ENCODE results near the gene DNAJC10.

DNAJC10 gene

GRCh38 chr2:182758379-182758778 lies 42.3 kb downstream of the DNAJC10 start:
- no peak overlapping the region for H2BK12ac ChIP-seq (ENCODE audit: low read length)
- no peak overlapping the region for H3K23ac ChIP-seq (ENCODE audit: low read depth, low read length, poor library complexity)
- no peak overlapping the region for H3K27ac ChIP-seq (replicated peaks; ENCODE audit: low read length)
- H2BK15ac ChIP-seq (ENCODE audit: low read length): no peak overlapping the region
- no peak for DNase-seq (ENCODE audit: low spot score)
- H3K36me3 ChIP-seq (replicated peaks in 1 of 2; ENCODE audit: control insufficient read depth in 2 of 2, insufficient read depth in 2 of 2, low read length in 2 of 2): peaks cover 3 to 100% of the 10 kb centered on the region in 2 donors
- no peak overlapping the region for H3K9ac ChIP-seq (ENCODE audit: low read depth, low read length, poor library complexity)
- no peak overlapping the region for H4K91ac ChIP-seq (ENCODE audit: low read depth, low read length, poor library complexity)
- H3K27me3 ChIP-seq (ENCODE audit: control insufficient read depth in 3 of 3, insufficient read depth in 3 of 3, low read depth in 1 of 3, low read length in 3 of 3): no peaks in the 10 kb centered on the region
- no peak overlapping the region for H3K4me3 ChIP-seq (ENCODE audit: low read length in 2 of 2)
- no peak overlapping the region for H4K8ac ChIP-seq (ENCODE audit: low read depth, low read length)
- no CpG with 5 or more reads among the region's 1 CpG for WGBS, 2 donors (ENCODE audit: extremely low coverage in 2 of 2, insufficient read length in 2 of 2, insufficient replicate concordance in 1 of 2)
- no peaks in the 10 kb centered on the region for H3K79me1 ChIP-seq (ENCODE audit: low read depth, low read length)
- H2AFZ ChIP-seq (ENCODE audit: low read length): no peak overlapping the region
- H3K9me3 ChIP-seq (replicated peaks in 1 of 2; ENCODE audit: control insufficient read depth in 2 of 2, insufficient read depth in 1 of 2, low read depth in 1 of 2, low read length in 2 of 2): no peaks in the 10 kb centered on the region
- no peak overlapping the region for H2BK120ac ChIP-seq (ENCODE audit: low read depth, low read length)
- no peak overlapping the region for H2AK5ac ChIP-seq (ENCODE audit: low read depth, low read length)
- no peaks in the 10 kb centered on the region for H3K4me1 ChIP-seq (ENCODE audit: control insufficient read depth in 2 of 2, insufficient read depth in 1 of 2, low read depth in 1 of 2, low read length in 2 of 2)
- H3K14ac ChIP-seq (ENCODE audit: low read length): no peak overlapping the region
- H2BK5ac ChIP-seq (ENCODE audit: low read length): no peak overlapping the region
- no peak overlapping the region for H3K4ac ChIP-seq (ENCODE audit: low read length)
- H3K4me2 ChIP-seq (ENCODE audit: insufficient read depth, low read length, poor library complexity, severe bottlenecking): no peak overlapping the region
- H3K18ac ChIP-seq (ENCODE audit: low read length): no peak overlapping the region

- H3K4me3 ChIP-seq (ENCODE audit: low read length in 2 of 2): no peak overlapping the region
- WGBS, 2 donors (ENCODE audit: extremely low coverage in 2 of 2, insufficient read length in 2 of 2, insufficient replicate concordance in 1 of 2): no CpG with 5 or more reads among the region's 4 CpGs
Observed at GRCh38 chr2:182761903-182762302, 45.8 kb downstream of the DNAJC10 start.

DNA sequence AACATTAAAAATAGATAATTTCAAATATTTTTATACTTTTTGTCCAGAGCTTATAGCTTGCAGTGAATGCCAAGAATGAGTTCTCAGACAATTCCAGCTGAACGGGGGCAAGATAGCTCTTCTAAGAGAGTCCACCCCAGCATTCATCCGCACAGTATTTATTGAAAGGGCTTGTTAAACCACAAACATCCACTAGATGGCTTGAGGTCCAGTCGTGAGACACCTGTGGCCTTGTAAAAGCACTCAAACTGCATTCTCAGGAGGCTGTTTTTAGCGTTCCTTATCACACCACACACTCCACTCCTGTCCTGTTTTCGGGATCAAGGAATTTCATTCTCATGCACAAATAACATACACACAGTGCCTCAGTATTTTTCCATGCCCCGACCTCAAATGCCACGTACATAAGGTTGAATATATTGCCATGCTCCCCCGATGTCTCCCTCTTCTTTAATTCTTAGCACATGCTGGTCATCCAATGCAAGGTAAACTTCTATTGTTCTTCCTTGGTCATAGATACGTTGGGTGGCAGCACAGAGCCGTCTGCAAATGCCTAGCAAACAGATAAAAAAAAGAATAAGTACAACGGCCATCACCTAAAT lies 47.4 kb downstream of the DNAJC10 start:
- no peak overlapping the region for H3K9ac ChIP-seq (ENCODE audit: low read depth, low read length, poor library complexity)
- H2AFZ ChIP-seq (ENCODE audit: low read length): no peak overlapping the region
- H4K8ac ChIP-seq (ENCODE audit: low read depth, low read length): no peak overlapping the region
- no peaks in the 10 kb centered on the region for H3K27me3 ChIP-seq (ENCODE audit: control insufficient read depth in 3 of 3, insufficient read depth in 3 of 3, low read depth in 1 of 3, low read length in 3 of 3)
- H3K79me1 ChIP-seq (ENCODE audit: low read depth, low read length): no peaks in the 10 kb centered on the region
- H3K4me3 ChIP-seq (ENCODE audit: low read length in 2 of 2): no peak overlapping the region
- no peak overlapping the region for H3K4ac ChIP-seq (ENCODE audit: low read length)
- H3K4me1 ChIP-seq (ENCODE audit: control insufficient read depth in 2 of 2, insufficient read depth in 1 of 2, low read depth in 1 of 2, low read length in 2 of 2): peaks cover 0 to 1% of the 10 kb centered on the region in 2 donors
- no peak overlapping the region for H2BK120ac ChIP-seq (ENCODE audit: low read depth, low read length)
- no peak overlapping the region for H3K23ac ChIP-seq (ENCODE audit: low read depth, low read length, poor library complexity)
- no peak overlapping the region for H2BK12ac ChIP-seq (ENCODE audit: low read length)
- peaks cover 0 to under 1% of the 10 kb centered on the region in 2 donors for H3K9me3 ChIP-seq (replicated peaks in 1 of 2; ENCODE audit: control insufficient read depth in 2 of 2, insufficient read depth in 1 of 2, low read depth in 1 of 2, low read length in 2 of 2)
- no peak overlapping the region for H2BK5ac ChIP-seq (ENCODE audit: low read length)
- no peak overlapping the region for H2AK5ac ChIP-seq (ENCODE audit: low read depth, low read length)
- no CpG with 5 or more reads among the region's 11 CpGs for WGBS, 2 donors (ENCODE audit: extremely low coverage in 2 of 2, insufficient read length in 2 of 2, insufficient replicate concordance in 1 of 2)
- H3K27ac ChIP-seq (replicated peaks; ENCODE audit: low read length): no peak overlapping the region
- no peak overlapping the region for H3K14ac ChIP-seq (ENCODE audit: low read length)
- no peak overlapping the region for H3K4me2 ChIP-seq (ENCODE audit: insufficient read depth, low read length, poor library complexity, severe bottlenecking)
- H2BK15ac ChIP-seq (ENCODE audit: low read length): no peak overlapping the region
- peaks cover 5 to 98% of the 10 kb centered on the region in 2 donors for H3K36me3 ChIP-seq (replicated peaks in 1 of 2; ENCODE audit: control insufficient read depth in 2 of 2, insufficient read depth in 2 of 2, low read length in 2 of 2)
- peak; percentile 30 for DNase-seq (ENCODE audit: low spot score)
- no peak overlapping the region for H3K18ac ChIP-seq (ENCODE audit: low read length)
- H4K91ac ChIP-seq (ENCODE audit: low read depth, low read length, poor library complexity): no peak overlapping the region

More at GRCh38 chr2:182761903-182762302, 45.8 kb downstream of the DNAJC10 start:
- Histone ChIP-seq H3K14ac (ENCODE audit: low read length) (no peak overlapping the region), H2BK5ac (ENCODE audit: low read length) (no peak overlapping the region), H2AFZ (ENCODE audit: low read length) (no peak overlapping the region), H3K18ac (ENCODE audit: low read length) (no peak overlapping the region), H2BK12ac (ENCODE audit: low read length) (no peak overlapping the region), H4K91ac (ENCODE audit: low read depth, low read length, poor library complexity) (no peak overlapping the region), H3K27me3 (ENCODE audit: control insufficient read depth in 3 of 3, insufficient read depth in 3 of 3, low read depth in 1 of 3, low read length in 3 of 3) (no peaks in the 10 kb centered on the region), H3K79me1 (ENCODE audit: low read depth, low read length) (no peaks in the 10 kb centered on the region), H2BK120ac (ENCODE audit: low read depth, low read length) (no peak overlapping the region), H4K8ac (ENCODE audit: low read depth, low read length) (no peak overlapping the region), H3K4me1 (ENCODE audit: control insufficient read depth in 2 of 2, insufficient read depth in 1 of 2, low read depth in 1 of 2, low read length in 2 of 2) (peaks cover 0 to 1% of the 10 kb centered on the region in 2 donors), H2BK15ac (ENCODE audit: low read length) (no peak overlapping the region), H3K27ac (replicated peaks; ENCODE audit: low read length) (no peak overlapping the region), H3K4ac (ENCODE audit: low read length) (no peak overlapping the region), H2AK5ac (ENCODE audit: low read depth, low read length) (no peak overlapping the region), H3K4me2 (ENCODE audit: insufficient read depth, low read length, poor library complexity, severe bottlenecking) (no peak overlapping the region), H3K23ac (ENCODE audit: low read depth, low read length, poor library complexity) (no peak overlapping the region), H3K9ac (ENCODE audit: low read depth, low read length, poor library complexity) (no peak overlapping the region), H3K36me3 (replicated peaks in 1 of 2; ENCODE audit: control insufficient read depth in 2 of 2, insufficient read depth in 2 of 2, low read length in 2 of 2) (peaks cover 7 to 99% of the 10 kb centered on the region in 2 donors), H3K9me3 (replicated peaks in 1 of 2; ENCODE audit: control insufficient read depth in 2 of 2, insufficient read depth in 1 of 2, low read depth in 1 of 2, low read length in 2 of 2) (no peaks in the 10 kb centered on the region)
- no peak for DNase-seq (ENCODE audit: low spot score)

DNA sequence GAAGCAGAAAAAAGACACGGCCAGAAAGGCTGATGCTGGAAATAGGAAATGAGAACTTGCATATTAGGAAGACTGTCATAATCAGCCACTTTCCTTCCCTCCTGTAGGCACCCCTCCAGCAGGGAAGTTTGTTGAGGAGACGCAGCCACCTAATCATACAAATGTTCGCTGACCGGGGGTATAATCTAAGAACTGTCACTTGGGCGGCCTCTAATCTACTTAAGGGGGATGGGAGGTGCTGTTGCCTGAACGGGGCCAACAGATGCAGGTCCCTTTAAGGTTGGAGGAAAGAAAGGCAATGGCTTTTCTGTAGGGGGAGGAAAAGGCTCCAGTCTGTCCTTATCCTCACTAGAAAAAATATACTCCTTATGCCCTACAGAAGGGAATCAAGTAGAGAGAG lies 50.6 kb downstream of the DNAJC10 start:
- no peak overlapping the region for H3K9ac ChIP-seq (ENCODE audit: low read depth, low read length, poor library complexity)
- no peak overlapping the region for H3K18ac ChIP-seq (ENCODE audit: low read length)
- no peak overlapping the region for H2AK5ac ChIP-seq (ENCODE audit: low read depth, low read length)
- no peak overlapping the region for H2BK12ac ChIP-seq (ENCODE audit: low read length)
- H3K23ac ChIP-seq (ENCODE audit: low read depth, low read length, poor library complexity): no peak overlapping the region
- H3K4me1 ChIP-seq (ENCODE audit: control insufficient read depth in 2 of 2, insufficient read depth in 1 of 2, low read depth in 1 of 2, low read length in 2 of 2): peaks cover 0 to 1% of the 10 kb centered on the region in 2 donors
- H3K36me3 ChIP-seq (replicated peaks in 1 of 2; ENCODE audit: control insufficient read depth in 2 of 2, insufficient read depth in 2 of 2, low read length in 2 of 2): peaks cover 6 to 73% of the 10 kb centered on the region in 2 donors
- H3K14ac ChIP-seq (ENCODE audit: low read length): no peak overlapping the region
- no peak overlapping the region for H3K27ac ChIP-seq (replicated peaks; ENCODE audit: low read length)
- no peak overlapping the region for H2AFZ ChIP-seq (ENCODE audit: low read length)
- H3K79me1 ChIP-seq (ENCODE audit: low read depth, low read length): no peaks in the 10 kb centered on the region
- H3K9me3 ChIP-seq (replicated peaks in 1 of 2; ENCODE audit: control insufficient read depth in 2 of 2, insufficient read depth in 1 of 2, low read depth in 1 of 2, low read length in 2 of 2): peaks cover 2 to 13% of the 10 kb centered on the region in 2 donors
- no peak overlapping the region for H4K8ac ChIP-seq (ENCODE audit: low read depth, low read length)
- no peak overlapping the region for H2BK5ac ChIP-seq (ENCODE audit: low read length)
- no peak overlapping the region for H3K4me2 ChIP-seq (ENCODE audit: insufficient read depth, low read length, poor library complexity, severe bottlenecking)
- no peak overlapping the region for H3K4me3 ChIP-seq (ENCODE audit: low read length in 2 of 2)
- no peaks in the 10 kb centered on the region for H3K27me3 ChIP-seq (ENCODE audit: control insufficient read depth in 3 of 3, insufficient read depth in 3 of 3, low read depth in 1 of 3, low read length in 3 of 3)
- H2BK120ac ChIP-seq (ENCODE audit: low read depth, low read length): no peak overlapping the region
- H2BK15ac ChIP-seq (ENCODE audit: low read length): no peak overlapping the region
- no CpG with 5 or more reads among the region's 6 CpGs for WGBS, 2 donors (ENCODE audit: extremely low coverage in 2 of 2, insufficient read length in 2 of 2, insufficient replicate concordance in 1 of 2)
- no peak overlapping the region for H4K91ac ChIP-seq (ENCODE audit: low read depth, low read length, poor library complexity)
- no peak for DNase-seq (ENCODE audit: low spot score)
- no peak overlapping the region for H3K4ac ChIP-seq (ENCODE audit: low read length)

Data from neuronal stem cell (in vitro differentiated cells).